ENCODE data around the gene ARHGEF35.
"Not testable (repeated sequence)": the region's sequence is repeated elsewhere in the genome, so short reads cannot be mapped to it uniquely, and the experiment has no call there.

- not testable (repeated sequence) for TF ChIP-seq CTCF (conservative IDR thresholded peaks at IDR 0.05; ENCODE audit: low read depth, low read length); SMC3 (IDR thresholded peaks at IDR 0.05; ENCODE audit: low read depth, low read length); POLR2A (IDR thresholded peaks at IDR 0.05; ENCODE audit: low read depth, low read length); RAD21 (IDR thresholded peaks at IDR 0.05; ENCODE audit: low read length); USF2 (IDR thresholded peaks at IDR 0.05; ENCODE audit: low read depth, low read length); CEBPB (IDR thresholded peaks at IDR 0.05; ENCODE audit: low read depth, low read length)
These were observed 43.0 kb upstream of the ARHGEF35 start for GRCh38 chr7:144238530-144239082.

Measured in IMR-90 (cell line).